NCI-H1105 treated with DMSO at 0.1 percent for 48 hours (cell line): ENCODE measurements around the gene YY1.
"Not testable (repeated sequence)": the region's sequence is repeated elsewhere in the genome, so short reads cannot be mapped to it uniquely, and the experiment has no call there.

Experiments
- DNase-seq: peaks from one replicate; lab custom pipeline; 2025; lab: John Stamatoyannopoulos, UW

Gene YY1

DNA sequence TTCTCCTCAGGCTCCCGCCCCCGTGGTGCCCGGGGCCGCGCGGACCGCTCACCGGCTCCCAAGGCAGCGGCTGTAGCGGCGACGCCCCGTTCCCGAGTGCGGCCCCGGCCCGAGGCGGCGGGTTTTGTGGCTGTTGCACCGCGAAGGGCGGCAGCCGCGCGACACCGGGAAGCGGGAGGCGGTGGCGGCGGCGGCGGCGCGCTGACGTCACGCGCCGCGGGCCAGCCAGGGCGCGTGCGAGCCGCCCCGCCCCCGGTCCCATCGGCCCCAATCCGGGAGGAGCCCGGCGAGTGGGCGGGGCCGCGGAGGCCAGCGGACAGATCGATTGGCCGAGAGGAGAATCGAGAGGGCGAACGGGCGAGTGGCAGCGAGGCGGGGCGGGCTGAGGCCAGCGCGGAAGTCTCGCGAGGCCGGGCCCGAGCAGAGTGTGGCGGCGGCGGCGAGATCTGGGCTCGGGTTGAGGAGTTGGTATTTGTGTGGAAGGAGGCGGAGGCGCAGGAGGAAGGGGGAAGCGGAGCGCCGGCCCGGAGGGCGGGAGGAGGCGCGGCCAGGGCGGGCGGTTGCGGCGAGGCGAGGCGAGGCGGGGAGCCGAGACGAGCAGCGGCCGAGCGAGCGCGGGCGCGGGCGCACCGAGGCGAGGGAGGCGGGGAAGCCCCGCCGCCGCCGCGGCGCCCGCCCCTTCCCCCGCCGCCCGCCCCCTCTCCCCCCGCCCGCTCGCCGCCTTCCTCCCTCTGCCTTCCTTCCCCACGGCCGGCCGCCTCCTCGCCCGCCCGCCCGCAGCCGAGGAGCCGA lies at the start of gene YY1:
Gene YY1 (plus strand): TSS at position 726 of the 792 bp plus-strand sequence. CDS start 101 bp downstream, outside the sequence.
- DNase-seq: peak; percentile 97

DNA sequence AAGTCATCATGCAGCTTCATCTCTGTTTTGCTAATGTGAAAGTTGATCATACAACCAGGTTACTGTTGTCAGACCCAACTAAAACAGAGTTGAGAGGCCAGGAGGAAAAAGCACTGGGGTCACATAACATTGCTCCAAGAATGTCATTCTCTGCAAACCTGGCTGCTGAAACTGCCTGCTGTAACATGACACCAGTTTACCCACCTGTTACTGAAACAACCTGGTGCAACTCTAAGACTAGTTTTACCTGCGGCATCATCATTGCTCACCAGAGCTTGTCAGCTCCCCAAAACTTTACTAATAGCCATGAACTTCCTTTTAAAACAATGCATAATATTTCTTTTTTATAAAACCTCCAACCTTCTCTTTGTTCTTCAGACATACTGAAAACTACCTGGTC lies 48.8 kb upstream of the YY1 start:
- DNase-seq: no peak

DNA sequence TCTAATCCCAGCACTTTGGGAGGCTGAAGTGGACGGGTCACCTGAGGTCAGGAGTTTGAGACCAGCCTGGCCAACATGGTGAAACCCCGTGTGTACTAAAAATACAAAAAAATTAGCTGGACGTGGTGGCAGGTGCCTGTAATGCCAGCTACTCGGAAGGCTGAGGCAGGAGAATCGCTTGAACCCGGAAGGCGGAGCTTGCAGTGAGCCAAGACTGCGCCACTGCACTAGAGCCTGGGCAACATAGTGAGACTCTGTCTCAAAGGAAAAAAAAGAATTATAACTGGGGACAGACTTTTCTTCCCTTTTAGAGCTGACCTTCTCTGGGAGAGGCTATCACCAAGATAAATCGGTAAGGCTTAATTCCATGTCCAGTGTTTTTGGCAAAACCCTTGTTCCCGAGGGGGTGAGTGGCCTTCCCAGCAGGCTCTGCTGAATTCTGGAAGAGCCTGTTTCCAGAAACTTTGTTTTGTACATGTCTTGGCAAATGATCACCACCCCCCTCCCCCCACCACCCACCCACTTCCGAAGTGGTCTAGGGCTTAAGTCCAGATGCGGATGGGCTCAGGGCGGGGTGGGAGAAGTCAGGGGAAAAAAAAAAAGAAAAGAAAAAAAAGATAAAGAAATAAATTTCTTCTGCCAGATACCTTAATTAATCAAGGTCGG lies 47.2 kb upstream of the YY1 start:
- DNase-seq: no peak

DNA sequence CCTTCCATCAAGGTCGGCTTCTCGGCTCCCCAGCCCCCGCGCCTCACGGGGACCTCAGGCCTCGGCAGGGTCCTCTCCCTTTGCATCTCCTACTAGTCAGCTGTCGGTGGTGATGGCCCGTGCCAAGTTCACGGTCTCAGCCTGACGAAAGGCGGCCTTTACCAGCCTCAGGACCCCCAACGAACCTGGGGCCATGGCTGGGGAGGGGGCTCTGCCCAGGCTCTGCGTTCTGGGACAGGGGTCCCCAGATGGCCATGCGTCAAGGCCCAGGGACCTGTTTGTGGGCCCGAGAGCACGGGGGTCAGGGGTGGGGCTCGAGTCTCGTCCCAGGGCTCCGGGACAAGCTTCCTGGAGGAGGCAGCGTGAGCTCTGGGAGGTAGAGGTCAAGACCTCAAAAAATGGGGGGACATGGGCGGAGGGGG lies 46.7 kb upstream of the YY1 start:
- no peak for DNase-seq

DNA sequence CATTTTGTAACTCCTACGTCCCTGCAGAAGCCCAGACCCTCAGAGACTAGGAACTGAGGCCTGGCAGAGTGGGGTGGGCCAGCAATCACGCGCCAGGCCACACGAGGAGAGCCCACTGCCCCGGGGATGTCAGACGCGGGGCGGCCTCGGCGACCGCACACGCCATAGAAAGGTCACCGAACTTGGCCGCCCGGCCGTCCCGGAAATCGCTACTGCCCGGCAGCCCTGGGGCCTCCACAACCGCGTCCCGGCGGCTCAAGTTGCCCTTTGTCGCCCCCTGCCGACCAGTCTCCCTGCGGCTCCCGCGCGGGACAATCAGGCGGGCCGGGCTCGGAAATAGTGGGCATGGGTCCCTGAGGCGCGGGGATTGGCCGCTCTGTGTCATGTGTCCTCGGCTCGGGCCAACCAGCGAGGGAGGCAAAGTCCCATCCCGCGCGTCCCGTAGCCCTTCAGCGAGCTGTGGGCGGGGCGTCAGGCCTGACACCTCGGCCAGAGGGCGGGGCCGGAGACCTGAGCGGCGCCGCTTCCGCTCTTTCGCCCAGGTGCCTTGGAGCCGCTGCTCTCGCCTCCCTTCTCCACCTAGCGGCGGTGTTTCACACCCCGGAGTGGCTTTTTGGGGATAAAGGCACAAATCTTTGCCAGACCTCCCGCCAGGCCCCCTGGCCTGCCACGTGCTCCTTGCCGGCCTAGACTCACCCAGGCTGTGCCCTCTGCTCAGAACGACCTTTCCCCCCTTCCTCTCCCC lies 46.1 kb upstream of the YY1 start:
- DNase-seq: peak; percentile 99

DNA sequence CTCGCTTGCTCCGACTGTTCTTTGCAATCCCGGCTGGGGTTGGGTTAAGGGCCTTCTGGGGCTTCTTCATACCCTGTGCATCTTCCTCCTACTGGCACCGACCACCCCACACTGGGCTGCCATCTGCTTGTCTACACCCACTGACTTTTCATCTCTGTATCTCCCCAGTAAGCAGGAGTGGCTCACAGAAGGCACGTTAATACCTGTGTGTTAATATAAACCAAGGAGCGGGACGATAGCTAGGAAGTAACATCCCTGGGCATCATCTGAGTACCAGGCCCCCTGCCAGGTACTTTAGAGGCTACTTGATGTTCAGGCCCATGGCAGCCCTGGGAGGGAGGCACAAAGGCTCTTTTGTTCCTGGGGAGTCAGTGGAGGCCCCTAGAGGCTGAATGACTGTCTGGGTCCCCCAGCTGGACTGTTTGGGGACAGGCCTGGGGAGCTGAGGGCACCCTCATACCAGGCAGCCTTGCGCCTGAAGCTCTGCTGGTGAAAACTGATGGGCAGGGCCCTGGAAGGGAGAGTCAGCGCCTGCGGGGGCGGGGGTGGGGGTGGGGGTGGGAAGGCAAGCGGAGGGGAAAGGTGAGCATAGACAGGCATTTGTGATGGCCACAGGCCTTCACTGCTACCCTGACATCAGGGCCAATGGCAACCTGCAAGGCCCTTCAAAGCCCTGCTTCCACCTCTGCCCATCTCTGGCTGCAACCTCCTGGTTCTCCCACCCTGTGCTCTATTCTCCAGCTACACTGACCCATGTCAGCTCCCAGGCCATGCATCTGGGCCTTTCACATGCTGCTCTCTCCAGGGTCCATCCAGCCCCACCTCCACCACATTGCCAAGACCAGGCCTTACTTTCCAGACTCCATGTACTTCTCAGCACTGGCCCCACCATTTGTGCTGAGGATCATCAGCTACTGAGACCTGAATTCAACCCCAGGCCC lies 45.3 kb upstream of the YY1 start:
- DNase-seq: no peak

DNA sequence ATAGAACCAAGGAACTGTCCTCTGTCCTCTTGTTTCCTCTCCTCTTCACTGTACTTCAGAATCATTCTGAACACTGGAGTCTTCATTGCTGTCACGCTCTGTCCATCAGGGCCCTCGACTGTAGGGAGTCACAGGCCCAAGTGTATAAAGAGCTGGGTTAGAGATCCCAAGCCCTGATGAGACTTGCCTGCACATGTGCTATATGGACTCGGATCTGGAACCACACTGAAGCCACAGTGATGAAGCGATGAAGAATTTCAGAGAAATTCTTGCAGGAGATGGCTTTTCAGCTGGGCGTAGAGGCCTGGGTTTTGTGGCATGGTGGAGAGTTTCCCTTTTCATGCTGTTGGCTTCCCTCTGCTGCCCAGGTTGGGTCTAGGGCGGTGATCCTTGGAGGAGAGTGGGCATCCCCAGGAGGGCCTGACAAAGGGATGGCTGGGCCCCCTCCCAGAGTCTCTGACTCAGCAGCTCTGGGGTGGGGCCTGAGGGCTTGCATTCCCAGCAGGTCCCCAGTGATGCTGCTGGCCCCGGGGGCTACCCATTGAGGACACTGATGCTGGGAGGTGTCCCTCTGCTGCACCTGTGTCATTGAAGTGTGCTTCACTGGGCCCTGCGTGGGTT lies 39.6 kb upstream of the YY1 start:
- DNase-seq: no peak

DNA sequence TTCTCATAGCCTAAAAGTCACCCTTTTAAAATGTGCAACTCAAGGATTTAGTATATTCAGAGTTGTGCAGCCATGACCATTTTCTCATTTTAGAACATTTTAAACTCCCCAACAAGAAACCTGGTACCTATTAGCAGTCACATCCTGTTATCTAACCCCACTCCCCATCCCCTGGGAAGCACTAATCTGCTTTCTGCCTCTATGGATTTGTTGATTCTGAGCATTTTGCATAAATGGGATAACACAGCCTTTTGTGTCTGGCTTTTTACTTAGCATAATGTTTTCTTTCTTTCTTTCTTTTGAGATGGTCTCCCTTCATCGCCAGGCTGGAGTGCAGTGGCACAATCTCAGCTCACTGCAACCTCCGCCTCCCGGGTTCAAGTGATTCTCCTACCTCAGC lies 38.6 kb upstream of the YY1 start:
- no peak for DNase-seq

DNA sequence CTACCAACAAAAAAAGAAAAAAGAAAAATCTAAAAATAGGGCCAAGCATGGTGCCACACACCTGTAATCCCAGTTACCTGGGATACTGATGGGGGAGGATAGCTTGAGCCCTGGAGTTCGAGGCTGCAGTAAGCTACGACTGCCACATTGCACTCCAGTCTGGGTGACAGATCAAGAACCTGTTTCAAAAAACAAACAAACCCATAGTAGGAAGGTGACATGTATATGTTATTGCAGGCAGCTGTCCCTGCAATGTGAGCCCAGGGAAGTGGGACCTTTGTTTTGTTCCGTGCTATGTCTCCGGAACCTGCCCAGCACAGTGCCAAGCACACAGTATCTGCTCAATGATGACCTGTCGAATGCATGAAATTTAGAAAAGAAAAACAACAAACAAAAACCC lies 37.2 kb upstream of the YY1 start:
- no peak for DNase-seq

DNA sequence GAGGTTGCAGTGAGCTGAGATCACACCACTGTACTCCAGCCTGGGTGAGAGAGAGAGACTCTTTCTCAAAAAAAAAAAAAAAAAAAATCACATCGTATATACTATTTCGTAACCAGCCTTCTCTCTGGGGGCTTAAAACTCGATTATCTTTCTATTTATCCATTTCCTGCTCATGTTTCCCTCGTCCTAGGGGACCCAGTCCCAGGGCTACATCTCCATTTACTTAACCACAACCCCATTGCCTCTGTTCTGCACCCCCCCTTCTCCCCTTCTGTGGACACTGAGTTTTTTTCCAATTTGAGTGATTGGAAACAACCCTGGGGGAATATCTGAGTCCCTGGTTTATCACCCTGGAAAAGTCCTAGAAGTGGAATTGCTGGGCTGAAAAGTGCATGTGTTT lies 36.2 kb upstream of the YY1 start:
- no peak for DNase-seq

DNA sequence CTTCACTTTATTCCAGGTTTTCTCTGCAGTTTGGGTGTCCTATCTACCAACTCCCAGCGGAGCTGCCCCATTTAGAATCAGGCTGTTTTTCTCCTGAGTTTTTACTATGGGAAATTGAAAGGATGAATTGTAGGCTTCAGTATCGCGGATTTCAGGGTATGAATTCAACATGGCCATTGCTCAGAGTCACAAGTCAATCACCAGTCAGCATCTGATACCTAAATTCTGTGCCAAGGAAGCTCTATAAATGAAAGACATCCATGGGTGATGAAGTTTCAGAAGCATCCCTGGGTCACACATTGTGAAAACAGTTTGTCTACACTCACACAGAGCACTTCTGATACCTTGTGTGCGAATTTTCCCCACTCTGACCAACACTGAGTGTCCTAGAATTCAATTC lies 35.8 kb upstream of the YY1 start:
- no peak for DNase-seq

DNA sequence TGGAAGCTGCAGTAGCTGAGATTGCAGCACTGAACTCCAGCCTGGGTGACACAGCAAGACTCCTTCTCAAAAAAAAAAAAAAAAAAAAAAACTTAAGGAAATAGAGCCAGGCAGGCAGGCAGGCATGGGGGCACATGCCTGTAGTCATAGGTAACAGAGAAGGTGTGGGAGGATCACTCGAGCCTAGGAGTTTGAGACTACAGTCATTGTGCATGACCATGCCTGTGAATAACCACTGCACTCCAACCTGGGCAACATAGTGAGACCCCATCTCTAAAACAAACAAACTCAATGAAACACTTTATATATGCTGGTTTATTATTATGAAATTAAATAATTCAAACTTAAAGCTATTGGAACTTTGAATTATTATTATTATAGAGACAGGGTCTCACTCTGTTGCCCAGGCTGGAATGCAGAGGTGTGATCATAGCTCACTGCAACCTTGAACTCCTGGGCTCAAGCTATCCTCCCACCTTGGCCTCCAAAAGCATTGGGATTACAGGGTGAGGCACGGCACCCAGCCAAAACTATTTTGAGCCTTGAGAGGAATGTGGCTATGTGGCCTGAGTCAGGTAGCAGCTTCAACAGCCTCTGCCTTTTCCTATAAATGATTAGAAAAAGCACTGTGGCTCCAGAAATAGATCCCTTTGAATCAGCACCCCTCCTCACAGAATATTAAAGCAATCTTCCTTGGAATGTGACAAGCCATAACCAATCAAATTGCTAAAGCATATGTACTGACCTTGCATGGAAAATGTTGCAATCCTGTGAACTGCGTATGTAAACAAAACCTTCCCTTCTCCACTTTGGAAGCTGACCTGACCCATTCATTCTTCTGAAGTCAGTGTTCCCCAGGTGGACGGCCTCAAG lies 34.7 kb upstream of the YY1 start:
- no peak for DNase-seq

DNA sequence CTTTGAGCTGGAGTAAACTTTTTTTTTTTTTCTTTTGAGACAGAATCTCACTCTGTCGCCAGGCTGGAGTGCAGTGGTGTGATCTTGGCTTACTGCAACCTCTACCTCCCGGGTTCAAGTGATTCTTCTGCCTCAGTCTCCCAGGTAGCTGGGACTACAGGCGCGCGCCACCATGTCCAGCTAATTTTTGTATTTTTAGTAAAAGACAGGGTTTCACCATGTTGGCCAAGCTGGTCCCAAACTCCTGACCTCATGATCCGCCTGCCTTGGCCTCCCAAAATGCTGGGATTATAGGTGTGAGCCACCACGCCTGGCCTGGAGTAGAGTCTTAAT lies 34.1 kb upstream of the YY1 start:
- DNase-seq: not testable (repeated sequence)

DNA sequence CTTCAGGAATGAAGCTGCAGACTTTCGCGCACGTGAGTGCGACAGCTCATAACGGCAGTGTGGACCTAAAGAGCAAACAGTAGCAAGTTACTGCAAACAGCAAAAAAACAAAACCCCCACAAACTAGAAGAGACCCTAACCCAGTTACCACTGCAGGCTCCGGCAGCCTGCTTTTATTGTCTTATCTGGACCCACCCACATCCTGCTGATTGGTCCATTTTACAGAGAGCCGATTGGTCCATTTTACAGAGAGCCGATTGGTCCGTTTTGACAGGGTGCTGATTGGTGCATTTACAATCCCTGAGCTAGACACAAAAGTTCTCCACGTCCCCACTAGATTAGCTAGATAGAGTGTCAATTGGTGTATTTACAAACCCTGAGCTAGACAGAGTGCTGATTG lies 31.4 kb upstream of the YY1 start:
- not testable (repeated sequence) for DNase-seq

DNA sequence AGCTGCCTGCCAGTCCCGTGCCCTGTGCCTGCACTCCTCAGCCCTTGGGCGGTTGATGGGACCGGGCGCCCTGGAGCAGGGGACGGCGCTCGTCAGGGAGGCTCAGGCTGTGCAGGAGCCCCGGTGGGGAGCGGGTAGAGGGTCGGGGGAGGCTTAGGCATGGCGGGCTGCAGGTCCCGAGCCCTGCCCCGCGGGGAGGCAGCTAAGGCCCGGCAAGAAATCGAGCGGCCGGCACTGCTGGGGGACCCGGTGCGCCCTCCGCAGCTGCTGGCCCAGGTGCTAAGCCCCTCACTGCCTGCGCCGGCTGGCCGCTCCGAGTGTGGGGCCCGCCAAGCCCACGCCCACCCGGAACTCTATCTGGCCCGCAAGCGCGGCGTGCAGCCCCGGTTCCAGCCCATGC lies 30.8 kb upstream of the YY1 start:
- not testable (repeated sequence) for DNase-seq

DNA sequence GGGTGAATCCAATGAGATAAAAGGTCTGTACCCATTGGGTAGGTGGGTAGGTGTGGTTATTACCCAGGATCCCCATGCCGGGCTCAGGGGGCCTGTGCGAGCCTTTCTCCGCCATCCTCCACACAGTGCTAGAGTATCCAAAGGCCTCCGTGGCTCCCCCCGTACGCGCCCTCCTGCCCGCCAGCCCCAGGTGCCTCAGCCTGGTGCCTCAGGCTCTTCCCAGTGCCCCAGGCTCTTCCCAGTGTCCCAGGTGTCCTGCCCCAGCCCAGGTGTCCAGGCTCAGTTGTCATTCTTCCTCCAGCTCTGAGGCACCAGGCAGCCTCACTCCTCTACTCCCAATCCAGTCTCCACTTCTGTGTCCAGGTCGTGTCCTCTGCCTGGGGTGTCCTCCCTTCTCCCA lies 27.6 kb upstream of the YY1 start:
- DNase-seq: no peak

DNA sequence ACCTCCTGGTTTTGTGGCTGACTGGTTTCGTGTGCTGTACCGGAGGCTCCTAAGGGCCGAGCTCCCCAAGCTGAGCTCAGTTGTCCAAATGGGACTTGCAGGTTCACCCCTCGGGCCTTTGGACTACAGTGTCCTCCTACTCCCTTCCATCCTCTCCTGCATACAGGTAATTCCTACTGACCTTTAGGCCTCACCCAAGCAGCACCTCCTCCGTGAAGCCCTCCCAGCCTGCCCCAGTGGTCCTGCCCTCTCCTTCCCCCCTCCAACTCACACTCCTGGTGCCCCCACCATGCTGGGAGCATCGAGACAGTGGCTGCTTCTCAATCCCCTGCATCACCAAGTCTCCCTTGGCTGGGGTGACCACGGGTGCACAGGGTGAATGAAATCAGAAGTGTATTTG lies 27.1 kb upstream of the YY1 start:
- no peak for DNase-seq

DNA sequence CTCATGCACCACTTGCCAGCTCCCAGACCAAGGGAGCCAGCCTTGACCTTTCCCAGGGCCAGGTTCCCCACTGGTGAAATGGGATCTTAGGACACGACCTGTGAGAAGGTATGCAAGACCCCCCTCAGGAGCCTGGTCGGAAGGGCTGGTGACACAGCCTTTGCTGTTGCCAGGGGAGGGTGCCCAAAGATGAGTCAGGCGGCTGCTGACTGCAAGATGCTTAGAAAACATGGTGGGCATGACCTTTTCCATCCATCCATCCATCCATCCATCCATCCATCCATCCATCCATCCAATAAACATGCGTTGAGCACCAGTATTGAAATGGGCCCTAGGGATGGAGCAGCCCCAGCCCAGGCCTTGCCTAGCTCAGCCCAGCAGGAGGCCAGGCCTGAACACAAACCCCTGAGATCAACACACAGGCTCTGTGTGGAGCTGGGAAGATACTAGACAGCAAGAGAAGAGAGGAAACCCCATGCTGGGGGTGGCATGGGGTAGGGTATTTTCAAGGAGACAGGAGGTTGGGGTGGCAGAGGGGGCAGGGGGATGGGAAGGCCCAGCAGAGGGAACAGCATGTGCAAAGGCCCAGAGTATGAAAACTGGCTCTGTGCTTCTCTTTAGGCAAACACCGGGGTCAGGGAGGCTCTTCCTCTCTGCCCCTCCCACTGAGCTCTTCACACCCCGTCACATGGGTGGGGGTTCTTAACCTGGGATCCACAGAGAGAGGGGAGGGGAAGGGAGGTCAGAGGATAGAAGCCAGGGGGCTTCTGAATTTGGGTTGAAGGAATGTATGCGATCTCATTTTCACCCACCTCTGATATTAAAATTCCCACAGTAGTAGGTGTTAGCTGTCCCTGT lies 26.2 kb upstream of the YY1 start:
- no peak for DNase-seq

DNA sequence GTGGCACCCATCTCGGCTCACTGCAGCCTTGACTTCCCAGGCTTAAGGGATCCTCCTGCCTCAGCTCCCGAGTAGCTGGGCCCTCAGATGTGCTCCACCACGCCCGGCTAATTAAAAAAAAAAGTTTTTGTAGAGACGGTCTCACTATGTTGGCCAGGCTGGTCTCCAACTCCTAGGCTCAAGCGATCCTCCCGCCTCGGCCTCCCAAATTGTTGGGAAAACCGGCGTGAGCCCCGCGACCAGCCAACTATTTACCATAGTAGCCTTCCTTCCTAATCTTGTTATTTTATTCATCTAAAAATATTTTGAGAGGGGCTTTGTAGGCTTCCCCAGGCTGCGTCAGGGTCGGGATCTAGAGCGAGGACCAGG lies 25.4 kb upstream of the YY1 start:
- no peak for DNase-seq
